ENCODE data around the gene UNC50.

DNA sequence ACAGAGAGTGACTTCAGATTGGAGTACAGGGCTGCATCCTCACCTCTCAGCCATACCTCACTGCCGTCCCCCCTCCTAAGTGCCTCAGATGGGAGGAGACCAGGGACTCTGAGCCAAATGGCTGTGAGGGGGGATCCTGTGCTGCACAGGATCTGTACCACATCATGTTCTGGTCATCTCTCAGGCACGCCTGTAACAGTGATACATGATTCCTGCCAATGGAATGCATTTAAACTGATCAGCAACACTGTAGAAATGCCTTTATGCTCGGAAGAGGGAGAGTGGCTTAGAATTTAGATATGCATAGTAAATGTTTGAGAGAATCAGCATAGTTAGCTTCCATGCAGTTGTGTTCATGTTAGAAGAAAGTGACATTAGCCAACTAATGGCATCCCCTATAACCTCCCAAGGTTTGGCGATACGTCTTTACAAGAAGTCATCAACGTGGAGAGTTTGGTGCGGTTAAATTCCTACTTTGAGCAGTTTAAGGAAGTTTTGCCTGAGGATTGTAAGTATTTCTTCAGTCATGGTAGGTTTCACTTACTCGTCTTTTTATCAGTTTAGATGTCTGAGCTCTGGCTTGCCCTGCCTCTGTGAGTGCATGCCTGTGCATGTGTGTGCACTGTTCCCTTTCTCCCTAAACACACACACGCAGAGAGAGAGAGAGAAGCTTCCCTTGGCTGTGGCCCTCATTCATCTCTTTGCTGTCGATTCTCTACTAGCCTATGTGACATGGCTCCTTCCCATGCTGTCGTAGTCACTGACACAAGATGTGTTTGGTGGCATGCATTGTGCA, 40.0 kb upstream of the UNC50 start:
- no peak for TF ChIP-seq REST (IDR thresholded peaks at IDR 0.05; ENCODE audit: insufficient replicate concordance, low read depth)
- TF ChIP-seq CTCF (IDR thresholded peaks at IDR 0.05; ENCODE audit: insufficient read depth, low read length), result no peak
- no peak for TF ChIP-seq POLR2AphosphoS5 (IDR thresholded peaks at IDR 0.05; ENCODE audit: low read depth)
- TF ChIP-seq GABPA (IDR thresholded peaks at IDR 0.05; ENCODE audit: low read depth), result no peak
